GM23338 (cell line): ENCODE data around the gene SLC6A15. TPM values are rescaled to one million over a fixed set of nuclear protein-coding genes. Genes with fewer than 3 reads are reported as not detected.

Experiments
- ATAC-seq: fragments of 200-7000 bp; cut with Tn5 transposase; 3 replicates; pipeline ENCODE4 v1.9.1; 2020
- DNase-seq: peaks from one replicate; pipeline ENCODE4 v3.0.0-alpha.2; 2015; ENCODE audit warnings: low spot score
- H2AFZ ChIP-seq: fragments of 200-600 bp; sonication (generic); 2 replicates; pipeline ENCODE4 v1.8.0; 2016; ENCODE audit warnings: antibody characterized with exemption, mild to moderate bottlenecking, moderate library complexity
- H3F3A ChIP-seq: fragments of 200-600 bp; sonication (generic); replicated peaks from 2 replicates; pipeline ENCODE4 v1.8.0; 2017; ENCODE audit warnings: antibody characterized with exemption, mixed run types, low read depth
- H3K27ac ChIP-seq: fragments of 200-600 bp; sonication (generic); 2 replicates; pipeline ENCODE4 v1.6.1; 2016; ENCODE audit warnings: low read depth
- H3K27me3 ChIP-seq: fragments of 200-600 bp; sonication (generic); 2 replicates; pipeline ENCODE4 v1.8.0; 2016; ENCODE audit warnings: mild to moderate bottlenecking, mixed run types, moderate library complexity; ENCODE audit not compliant: insufficient read depth
- H3K36me3 ChIP-seq: fragments of 200-600 bp; sonication (generic); 2 replicates; pipeline ENCODE4 v1.8.0; 2016; ENCODE audit warnings: mild to moderate bottlenecking; ENCODE audit not compliant: insufficient read depth
- H3K4me1 ChIP-seq: fragments of 200-600 bp; sonication (generic); 2 replicates; pipeline ENCODE4 v1.8.0; 2016; ENCODE audit warnings: mild to moderate bottlenecking, moderate library complexity; ENCODE audit not compliant: insufficient read depth
- H3K4me2 ChIP-seq: fragments of 200-600 bp; sonication (generic); 2 replicates; pipeline ENCODE4 v1.7.1; 2017; ENCODE audit warnings: mixed run types
- H3K4me3 ChIP-seq: fragments of 200-600 bp; sonication (generic); 2 replicates; pipeline ENCODE4 v1.6.1; 2016; ENCODE audit warnings: mixed run types
- H3K79me2 ChIP-seq: fragments of 200-600 bp; sonication (generic); replicated peaks from 2 replicates; pipeline ENCODE4 v1.8.0; 2017; ENCODE audit warnings: mild to moderate bottlenecking; ENCODE audit not compliant: insufficient read depth
- H3K9me2 ChIP-seq: fragments of 200-600 bp; sonication (generic); 2 replicates; pipeline ENCODE4 v1.8.0; 2017; ENCODE audit not compliant: insufficient read depth
- H4K20me1 ChIP-seq: fragments of 200-600 bp; sonication (generic); replicated peaks from 2 replicates; pipeline ENCODE4 v1.8.0; 2017; ENCODE audit warnings: mild to moderate bottlenecking; ENCODE audit not compliant: insufficient read depth
- H3K27ac Mint-ChIP-seq: 2 replicates; pipeline ENCODE4 v1.8.0; 2020; ENCODE audit warnings: inconsistent platforms, mild to moderate bottlenecking, moderate library complexity, mixed read lengths
- H3K27me3 Mint-ChIP-seq: 3 replicates; pipeline ENCODE4 v1.8.0; 2022; ENCODE audit warnings: low read depth, mild to moderate bottlenecking, moderate library complexity, mixed read lengths, inconsistent platforms; ENCODE audit not compliant: insufficient read depth, poor library complexity
- H3K36me3 Mint-ChIP-seq: 3 replicates; pipeline ENCODE4 v1.8.0; 2021; ENCODE audit warnings: low read depth, mild to moderate bottlenecking, inconsistent platforms, moderate library complexity, mixed read lengths
- H3K4me1 Mint-ChIP-seq: 3 replicates; pipeline ENCODE4 v1.8.0; 2020; ENCODE audit warnings: mild to moderate bottlenecking, inconsistent platforms, mixed read lengths
- H3K4me3 Mint-ChIP-seq: 3 replicates; pipeline ENCODE4 v1.8.0; 2021; ENCODE audit warnings: moderate library complexity, mild to moderate bottlenecking, inconsistent platforms, mixed read lengths
- H3K9me3 Mint-ChIP-seq: 3 replicates; pipeline ENCODE4 v1.8.0; 2020; ENCODE audit warnings: moderate library complexity, mild to moderate bottlenecking, inconsistent platforms, mixed read lengths
- CREB1 ChIP-seq: fragments of 250-450 bp; sonication (Bioruptor Pico); IDR thresholded peaks from 2 replicates; pipeline ENCODE4 v1.5.0; 2020; ENCODE audit warnings: low read depth, mild to moderate bottlenecking, moderate library complexity
- CTCF ChIP-seq, 2 experiments: fragments of 200-600 bp in 1 of 2; sonication (generic) in 1 of 2; conservative IDR thresholded peaks; 2 replicates each; pipeline versions ENCODE4 v1.5.1 to v1.6.1; 2016 to 2017; ENCODE audit warnings: antibody characterized with exemption in 2 of 2, low read depth in 2 of 2, mild to moderate bottlenecking in 2 of 2, moderate library complexity in 1 of 2
- ETS1 ChIP-seq: IDR thresholded peaks from 2 replicates; pipeline ENCODE4 v1.6.1; 2016; ENCODE audit warnings: antibody characterized with exemption
- EZH2 ChIP-seq: fragments of 200-600 bp; sonication (generic); IDR thresholded peaks from one replicate; pipeline ENCODE4 v1.8.0; 2017; ENCODE audit warnings: antibody characterized with exemption, mild to moderate bottlenecking, low read depth; ENCODE audit not compliant: unreplicated experiment
- EZH2phosphoT487 ChIP-seq: fragments of 200-600 bp; sonication (generic); IDR thresholded peaks from one replicate; pipeline ENCODE4 v1.8.1; 2018; ENCODE audit warnings: antibody characterized with exemption; ENCODE audit not compliant: unreplicated experiment
- JUNB ChIP-seq: IDR thresholded peaks from one replicate; pipeline ENCODE4 v1.6.1; 2016; ENCODE audit warnings: antibody characterized with exemption; ENCODE audit not compliant: unreplicated experiment
- NANOG ChIP-seq: IDR thresholded peaks from 2 replicates; pipeline ENCODE4 v1.6.1; 2016; ENCODE audit warnings: antibody characterized with exemption, borderline replicate concordance
- POLR2AphosphoS5 ChIP-seq: IDR thresholded peaks from 2 replicates; pipeline ENCODE4 v1.6.1; 2016; ENCODE audit warnings: antibody characterized with exemption, low read depth
- REST ChIP-seq: IDR thresholded peaks from one replicate; pipeline ENCODE4 v1.6.1; 2018; ENCODE audit warnings: antibody characterized with exemption; ENCODE audit not compliant: unreplicated experiment
- STAT1 ChIP-seq: IDR thresholded peaks from one replicate; pipeline ENCODE4 v1.6.1; 2016; ENCODE audit warnings: antibody characterized with exemption; ENCODE audit not compliant: unreplicated experiment
- ZNF114 ChIP-seq: fragments of 250-450 bp; sonication (Bioruptor Pico); IDR thresholded peaks from 2 replicates; pipeline ENCODE4 v1.5.0; 2020; ENCODE audit warnings: mild to moderate bottlenecking, moderate library complexity
- ZNF331 ChIP-seq: fragments of 250-450 bp; sonication (Bioruptor Pico); IDR thresholded peaks from 2 replicates; pipeline ENCODE4 v1.5.0; 2020; ENCODE audit warnings: low read depth, mild to moderate bottlenecking, moderate library complexity
- polyA plus RNA-seq: library from polyadenylated mRNA; unstranded; fragments of >200 nt; fragmentation: Nextera tagmentation; extraction: Ambion mirVana; gene quantifications from 2 replicates; pipeline ENCODE4 v1.2.1, GENCODE V29; 2016
- total RNA-seq: library from RNA; depleted of rRNA; stranded (reverse); fragments of >200 nt; shearing (Covaris generic); gene quantifications from 2 replicates; pipeline ENCODE4 v1.2.3, GENCODE V29; 2014

Gene SLC6A15
- total and polyA plus RNA-seq, 2 experiments from 2014 or later, result 12.1 to 27.9 TPM

GRCh38 chr12:84811291-84811690, 101.3 kb downstream of the SLC6A15 start:
- no peaks in the 10 kb centered on the region for H3K36me3 ChIP-seq
- TF ChIP-seq ZNF114 (CRISPR knock-in tag), result no peak
- TF ChIP-seq STAT1, result no peak
- no peak for TF ChIP-seq CTCF (conservative IDR thresholded peaks at IDR 0.05; ENCODE audit: low read depth in 2 of 2)
- no peak overlapping the region for H2AFZ ChIP-seq
- H3K4me3 ChIP-seq, result no peak overlapping the region
- Mint-ChIP-seq H3K36me3 (no peaks in the 10 kb centered on the region), H3K27ac (no peak overlapping the region), H3K4me3 (no peak overlapping the region), H3K9me3 (no peaks in the 10 kb centered on the region), H3K27me3 (peaks cover 28% of the 10 kb centered on the region), H3K4me1 (no peaks in the 10 kb centered on the region)
- H3F3A ChIP-seq, result no peaks in the 10 kb centered on the region
- H3K4me2 ChIP-seq, result no peak overlapping the region
- no peaks in the 10 kb centered on the region for H3K9me2 ChIP-seq
- no peaks in the 10 kb centered on the region for H3K4me1 ChIP-seq
- no peak for ATAC-seq
- H3K27ac ChIP-seq, result no peak overlapping the region
- DNase-seq, result no peak
- H4K20me1 ChIP-seq, result no peaks in the 10 kb centered on the region
- H3K79me2 ChIP-seq, result no peaks in the 10 kb centered on the region
- H3K27me3 ChIP-seq, result peaks cover 47% of the 10 kb centered on the region

GRCh38 chr12:84810611-84811010, 102.0 kb downstream of the SLC6A15 start:
- Histone ChIP-seq H3K4me1 (no peaks in the 10 kb centered on the region), H3K9me2 (no peaks in the 10 kb centered on the region), H2AFZ (no peak overlapping the region), H3K27ac (no peak overlapping the region), H3F3A (no peaks in the 10 kb centered on the region), H3K79me2 (no peaks in the 10 kb centered on the region), H4K20me1 (no peaks in the 10 kb centered on the region), H3K4me3 (no peak overlapping the region), H3K27me3 (peaks cover 54% of the 10 kb centered on the region), H3K4me2 (no peak overlapping the region), H3K36me3 (no peaks in the 10 kb centered on the region)
- Mint-ChIP-seq H3K27ac (no peak overlapping the region), H3K9me3 (no peaks in the 10 kb centered on the region), H3K36me3 (no peaks in the 10 kb centered on the region), H3K4me1 (peaks cover 1% of the 10 kb centered on the region), H3K27me3 (peaks cover 34% of the 10 kb centered on the region), H3K4me3 (no peak overlapping the region)
- ATAC-seq (no peak), DNase-seq (no peak)
- TF ChIP-seq REST (no peak), NANOG (no peak), EZH2phosphoT487 (no peak), JUNB (no peak), ZNF331 (no peak), POLR2AphosphoS5 (no peak), EZH2 (no peak), CREB1 (no peak), ETS1 (no peak), STAT1 (no peak), CTCF (conservative IDR thresholded peaks at IDR 0.05; ENCODE audit: low read depth in 2 of 2) (no peak), ZNF114 (CRISPR knock-in tag) (no peak)
